HepG2 (cell line): ENCODE data around the gene CEBPE.

Source experiments
- CBX1 ChIP-seq: IDR thresholded peaks from one replicate; pipeline ENCODE4 v1.6.1; 2016; ENCODE audit warnings: antibody characterized with exemption, low read depth
- CTCF ChIP-seq: sonication (generic); formaldehyde crosslinking; IDR thresholded peaks from 2 replicates; pipeline ENCODE4 v1.5.0; 2020; ENCODE audit warnings: mild to moderate bottlenecking, missing genetic modification reagents, moderate library complexity
- NR2F1 ChIP-seq, 2 experiments: fragments of 450-650 bp in 1 of 2; formaldehyde crosslinking in 1 of 2; IDR thresholded peaks; 2 replicates each; pipeline versions ENCODE4 v1.5.0 to v1.6.1; 2016 to 2020; ENCODE audit warnings: mild to moderate bottlenecking in 1 of 2, missing compliant biosample characterization in 1 of 2, missing genetic modification reagents in 1 of 2, moderate library complexity in 1 of 2
- REST ChIP-seq, 2 experiments: IDR thresholded peaks; 2 replicates each; pipeline ENCODE4 v1.6.1; 2011 to 2012; ENCODE audit warnings: low read length in 2 of 2, borderline replicate concordance in 1 of 2, low read depth in 1 of 2, mild to moderate bottlenecking in 1 of 2, moderate library complexity in 1 of 2
- ZNF367 ChIP-seq: sonication (generic); formaldehyde crosslinking; IDR thresholded peaks from 2 replicates; pipeline ENCODE4 v1.4.0; 2020; ENCODE audit warnings: missing genetic modification reagents, borderline replicate concordance

- TF ChIP-seq CBX1 = no peak
- no peak for TF ChIP-seq NR2F1 (CRISPR knock-in tag; IDR thresholded peaks at IDR 0.05)
- TF ChIP-seq REST (IDR thresholded peaks at IDR 0.05; ENCODE audit: borderline replicate concordance in 1 of 2, low read depth in 1 of 2, low read length in 2 of 2) = no peak
- no peak for TF ChIP-seq ZNF367 (CRISPR knock-in tag)
- TF ChIP-seq CTCF (CRISPR knock-in tag) = no peak
These were observed 28.8 kb downstream of the CEBPE start for GRCh38 chr14:23090254-23090636.
